Right atrium auricular region (tissue), 2 donors: Measurements from ENCODE around the gene YIPF3. TPM values are rescaled to one million over a fixed set of nuclear protein-coding genes. Genes with fewer than 3 reads are reported as not detected.

ENCODE experiments used
- DNase-seq: peaks from one replicate; pipeline ENCODE4 v3.0.0-alpha.2; 2019; ENCODE audit warnings: low spot score
- H3K27ac ChIP-seq, 2 donors: fragments of 200-600 bp; sonication (generic); 1 replicate in 1 of 2; 2 replicates in 1 of 2; pipeline ENCODE4 v1.5.1; 2016 to 2019
- H3K27me3 ChIP-seq, 2 donors: fragments of 200-600 bp; sonication (generic); one replicate each; pipeline versions ENCODE4 v1.5.1 to v1.6.0; 2017 to 2019
- H3K36me3 ChIP-seq: fragments of 200-600 bp; sonication (generic); one replicate; pipeline ENCODE4 v1.5.1; 2016
- H3K4me1 ChIP-seq, 2 donors: fragments of 200-600 bp; sonication (generic); one replicate each; pipeline versions ENCODE4 v1.5.1 to v1.6.0; 2017 to 2019
- H3K4me3 ChIP-seq, 2 donors: fragments of 200-600 bp; sonication (generic); 1 replicate in 1 of 2; 2 replicates in 1 of 2; pipeline ENCODE4 v1.5.1; 2017 to 2019; ENCODE audit warnings: mild to moderate bottlenecking in 1 of 2, moderate library complexity in 1 of 2
- H3K9me3 ChIP-seq, 2 donors: fragments of 200-600 bp; sonication (generic); one replicate each; pipeline ENCODE4 v1.5.1; 2019
- total RNA-seq, 2 donors: library from RNA; depleted of rRNA; stranded (reverse); fragments of >200 nt; gene quantifications; one replicate each; pipeline ENCODE4 v1.1.0, GENCODE V29; 2016
- TF ChIP-seq, protein P1 (sequence below), 2 donors: fragments of 200-600 bp; sonication (generic); IDR thresholded peaks; one replicate each; pipeline ENCODE4 v1.5.1; 2019; ENCODE audit warnings: antibody characterized with exemption in 2 of 2

The YIPF3 gene
- total RNA-seq, 2 donors from 2014 or later: 84.0 to 103 TPM

DNA sequence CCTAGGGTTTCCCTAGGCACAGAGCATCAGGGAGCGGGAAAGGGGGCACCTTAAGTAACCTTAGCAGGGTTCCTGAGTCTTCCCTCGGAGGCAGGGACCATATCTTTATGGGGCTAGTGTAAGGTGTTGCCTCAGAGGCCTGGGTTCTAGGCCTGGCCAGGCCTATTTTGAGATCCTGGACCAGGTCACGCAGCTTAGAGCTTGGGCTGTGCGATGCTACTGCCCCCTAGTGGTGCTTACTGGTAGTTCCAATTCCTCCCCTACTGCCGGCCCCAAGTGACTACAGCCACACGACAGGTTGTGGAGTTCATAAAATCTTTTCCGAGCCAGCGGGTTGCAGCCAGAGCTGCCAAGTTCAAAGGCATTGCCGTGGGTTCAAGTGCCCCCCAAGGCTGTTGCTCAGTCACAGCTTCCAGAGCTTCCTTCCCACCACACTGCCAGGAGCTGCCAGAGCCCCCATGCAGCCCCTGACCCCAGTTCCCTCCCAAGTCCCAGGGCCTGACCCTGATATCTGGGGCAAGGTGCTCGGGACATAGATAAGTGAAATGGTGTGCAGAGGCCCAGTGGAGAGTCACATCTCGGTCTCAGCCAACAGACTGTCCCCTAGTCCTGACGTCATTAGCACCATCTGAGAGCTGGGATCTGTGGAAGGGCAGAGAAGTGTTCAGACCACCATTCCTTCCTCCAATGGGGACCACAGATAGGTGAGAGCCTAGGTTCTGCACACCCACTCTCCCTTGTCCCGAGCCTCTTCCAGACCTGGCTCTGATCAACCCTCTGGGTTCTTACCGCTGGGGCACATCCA is 9.9 kb downstream of the YIPF3 start:
- DNase-seq: peak; percentile 85
- Histone ChIP-seq H3K27ac (no peak overlapping the region), H3K9me3 (no peaks in the 10 kb centered on the region), H3K27me3 (no peaks in the 10 kb centered on the region), H3K4me3 (no peak overlapping the region), H3K36me3 (peaks cover 43% of the 10 kb centered on the region), H3K4me1 (peaks cover 0 to 33% of the 10 kb centered on the region in 2 donors)
- TF ChIP-seq, protein P1, sequence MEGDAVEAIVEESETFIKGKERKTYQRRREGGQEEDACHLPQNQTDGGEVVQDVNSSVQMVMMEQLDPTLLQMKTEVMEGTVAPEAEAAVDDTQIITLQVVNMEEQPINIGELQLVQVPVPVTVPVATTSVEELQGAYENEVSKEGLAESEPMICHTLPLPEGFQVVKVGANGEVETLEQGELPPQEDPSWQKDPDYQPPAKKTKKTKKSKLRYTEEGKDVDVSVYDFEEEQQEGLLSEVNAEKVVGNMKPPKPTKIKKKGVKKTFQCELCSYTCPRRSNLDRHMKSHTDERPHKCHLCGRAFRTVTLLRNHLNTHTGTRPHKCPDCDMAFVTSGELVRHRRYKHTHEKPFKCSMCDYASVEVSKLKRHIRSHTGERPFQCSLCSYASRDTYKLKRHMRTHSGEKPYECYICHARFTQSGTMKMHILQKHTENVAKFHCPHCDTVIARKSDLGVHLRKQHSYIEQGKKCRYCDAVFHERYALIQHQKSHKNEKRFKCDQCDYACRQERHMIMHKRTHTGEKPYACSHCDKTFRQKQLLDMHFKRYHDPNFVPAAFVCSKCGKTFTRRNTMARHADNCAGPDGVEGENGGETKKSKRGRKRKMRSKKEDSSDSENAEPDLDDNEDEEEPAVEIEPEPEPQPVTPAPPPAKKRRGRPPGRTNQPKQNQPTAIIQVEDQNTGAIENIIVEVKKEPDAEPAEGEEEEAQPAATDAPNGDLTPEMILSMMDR (IDR thresholded peaks at IDR 0.05): peak; percentile 87 to 99

DNA sequence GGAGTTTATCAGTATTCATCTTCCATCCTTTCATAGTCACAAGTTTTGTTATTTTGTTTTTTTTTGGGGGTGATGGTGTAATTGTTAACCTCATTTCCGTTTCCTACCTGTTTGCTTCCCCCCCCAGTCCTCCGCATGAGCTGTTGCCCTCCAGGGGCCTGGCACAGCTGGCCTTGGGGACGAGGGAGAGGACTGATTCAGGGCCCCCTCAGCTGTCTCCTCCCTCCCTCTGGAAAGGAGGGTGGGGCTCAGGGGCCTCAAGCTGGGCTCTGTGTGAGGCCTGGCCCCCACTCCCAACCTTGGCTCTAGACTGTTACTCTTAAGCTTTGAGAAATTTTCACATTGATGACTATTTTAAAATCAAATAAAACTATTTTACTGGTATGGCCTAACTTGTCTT is 10.6 kb downstream of the YIPF3 start:
- H3K36me3 ChIP-seq: peaks cover 40% of the 10 kb centered on the region
- no peak overlapping the region for H3K27ac ChIP-seq
- H3K4me3 ChIP-seq: no peak overlapping the region
- no peaks in the 10 kb centered on the region for H3K27me3 ChIP-seq
- TF ChIP-seq, protein P1 (IDR thresholded peaks at IDR 0.05): no peak
- peaks cover 0 to 28% of the 10 kb centered on the region in 2 donors for H3K4me1 ChIP-seq
- no peaks in the 10 kb centered on the region for H3K9me3 ChIP-seq
- no peak for DNase-seq

DNA sequence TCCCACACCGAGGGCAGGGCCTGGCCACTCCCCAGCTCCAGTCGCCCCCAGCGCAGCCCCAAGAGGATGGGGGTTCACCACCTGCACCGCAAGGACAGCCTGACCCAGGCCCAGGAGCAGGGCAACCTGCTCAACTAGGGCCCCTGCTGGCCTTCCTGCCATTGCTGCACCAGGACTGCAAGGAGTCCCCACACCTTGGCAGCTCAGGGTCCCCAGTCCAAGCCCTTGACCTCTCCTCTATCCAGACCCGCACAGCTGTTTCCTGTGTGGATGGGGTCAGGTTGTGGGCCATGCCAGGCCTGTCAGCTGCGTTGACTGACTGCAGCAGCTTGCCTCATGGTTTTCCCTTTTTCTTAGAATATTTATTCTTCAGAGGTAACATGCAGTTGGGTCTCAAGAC is 11.0 kb downstream of the YIPF3 start:
- H3K27me3 ChIP-seq: no peaks in the 10 kb centered on the region
- peaks cover 0 to 30% of the 10 kb centered on the region in 2 donors for H3K4me1 ChIP-seq
- DNase-seq: no peak
- peaks cover 43% of the 10 kb centered on the region for H3K36me3 ChIP-seq
- no peak overlapping the region for H3K4me3 ChIP-seq
- no peaks in the 10 kb centered on the region for H3K9me3 ChIP-seq
- no peak overlapping the region for H3K27ac ChIP-seq
- TF ChIP-seq, protein P1 (IDR thresholded peaks at IDR 0.05): no peak

DNA sequence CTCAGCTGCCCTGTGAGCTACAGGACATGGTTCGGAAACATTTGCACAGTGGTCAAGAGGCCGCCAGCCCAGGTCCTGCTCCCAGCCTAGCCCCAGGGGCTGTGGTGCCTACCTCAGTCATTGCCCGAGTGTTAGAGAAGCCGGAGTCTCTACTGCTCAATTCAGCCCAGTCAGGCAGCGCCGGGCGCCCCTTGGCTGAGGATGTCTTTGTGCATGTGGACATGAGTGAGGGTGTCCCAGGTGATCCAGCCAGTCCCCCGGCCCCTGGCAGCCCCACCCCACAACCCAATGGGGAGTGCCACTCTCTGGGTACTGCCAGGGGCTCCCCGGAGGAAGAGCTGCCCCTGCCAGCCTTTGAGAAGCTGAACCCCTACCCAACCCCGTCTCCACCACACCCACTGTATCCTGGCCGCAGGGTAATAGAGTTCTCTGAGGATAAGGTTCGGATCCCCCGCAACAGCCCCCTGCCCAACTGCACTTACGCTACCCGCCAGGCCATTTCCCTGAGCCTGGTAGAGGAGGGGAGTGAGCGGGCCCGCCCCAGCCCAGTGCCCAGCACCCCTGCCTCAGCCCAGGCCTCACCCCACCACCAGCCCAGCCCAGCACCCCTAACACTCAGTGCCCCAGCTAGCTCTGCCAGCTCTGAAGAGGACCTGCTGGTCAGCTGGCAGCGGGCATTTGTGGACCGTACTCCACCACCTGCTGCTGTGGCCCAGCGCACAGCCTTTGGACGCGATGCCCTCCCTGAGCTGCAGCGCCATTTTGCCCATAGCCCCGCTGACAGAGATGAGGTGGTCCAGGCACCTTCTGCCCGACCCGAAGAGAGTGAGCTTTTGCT is 11.8 kb downstream of the YIPF3 start:
- Histone ChIP-seq H3K4me1 (peaks cover 0 to 32% of the 10 kb centered on the region in 2 donors), H3K27ac (no peak overlapping the region), H3K36me3 (peaks cover 50% of the 10 kb centered on the region), H3K9me3 (no peaks in the 10 kb centered on the region), H3K4me3 (no peak overlapping the region), H3K27me3 (no peaks in the 10 kb centered on the region)
- TF ChIP-seq, protein P1 (IDR thresholded peaks at IDR 0.05): no peak
- no peak for DNase-seq

DNA sequence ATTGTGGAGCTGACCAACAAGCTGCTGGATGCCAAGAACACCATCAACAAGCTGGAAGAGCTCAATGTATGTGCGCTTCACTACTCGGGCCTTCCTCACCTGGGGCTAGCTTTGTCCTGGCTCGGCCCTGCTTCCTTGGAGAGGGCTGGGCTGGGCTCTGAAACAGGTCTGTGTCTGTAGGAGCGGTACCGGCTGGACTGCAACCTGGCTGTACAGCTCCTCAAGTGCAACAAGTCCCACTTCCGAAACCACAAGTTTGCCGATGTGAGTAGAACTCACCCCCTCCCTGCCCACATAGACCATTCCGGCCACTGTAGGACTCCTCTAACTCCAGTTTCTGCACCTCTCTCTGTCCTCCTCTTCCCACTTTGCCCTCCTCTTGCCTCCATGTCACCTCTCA is 13.3 kb downstream of the YIPF3 start:
- DNase-seq: no peak
- H3K36me3 ChIP-seq: peaks cover 65% of the 10 kb centered on the region
- no peak overlapping the region for H3K4me3 ChIP-seq
- peaks cover 0 to 34% of the 10 kb centered on the region in 2 donors for H3K4me1 ChIP-seq
- H3K27ac ChIP-seq: no peak overlapping the region
- no peaks in the 10 kb centered on the region for H3K9me3 ChIP-seq
- no peaks in the 10 kb centered on the region for H3K27me3 ChIP-seq
- TF ChIP-seq, protein P1 (IDR thresholded peaks at IDR 0.05): no peak
